ENCODE measurements around the gene SRRM4.

DNA sequence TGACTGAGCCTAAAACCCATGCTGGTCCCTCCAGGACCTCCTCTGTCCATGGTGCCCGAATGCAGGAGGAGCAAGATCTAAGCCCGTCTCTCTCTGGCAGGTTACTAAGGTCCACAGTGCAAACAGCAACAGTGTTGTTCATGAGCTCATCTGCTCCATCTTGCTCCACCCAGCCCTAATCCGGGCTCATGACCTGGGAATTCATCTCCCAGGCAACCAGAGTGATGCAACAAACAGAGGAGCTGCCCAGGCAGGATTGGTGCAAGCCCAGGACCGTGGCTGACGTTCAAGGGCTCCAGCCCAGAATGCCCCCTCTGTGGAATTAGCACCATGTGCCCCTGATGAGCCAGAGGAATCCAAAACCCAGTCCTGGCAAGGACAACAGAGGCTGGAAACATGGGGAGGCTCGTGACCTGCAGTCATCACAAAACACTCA is 227.3 kb downstream of the SRRM4 start:
- TF ChIP-seq, protein P1, sequence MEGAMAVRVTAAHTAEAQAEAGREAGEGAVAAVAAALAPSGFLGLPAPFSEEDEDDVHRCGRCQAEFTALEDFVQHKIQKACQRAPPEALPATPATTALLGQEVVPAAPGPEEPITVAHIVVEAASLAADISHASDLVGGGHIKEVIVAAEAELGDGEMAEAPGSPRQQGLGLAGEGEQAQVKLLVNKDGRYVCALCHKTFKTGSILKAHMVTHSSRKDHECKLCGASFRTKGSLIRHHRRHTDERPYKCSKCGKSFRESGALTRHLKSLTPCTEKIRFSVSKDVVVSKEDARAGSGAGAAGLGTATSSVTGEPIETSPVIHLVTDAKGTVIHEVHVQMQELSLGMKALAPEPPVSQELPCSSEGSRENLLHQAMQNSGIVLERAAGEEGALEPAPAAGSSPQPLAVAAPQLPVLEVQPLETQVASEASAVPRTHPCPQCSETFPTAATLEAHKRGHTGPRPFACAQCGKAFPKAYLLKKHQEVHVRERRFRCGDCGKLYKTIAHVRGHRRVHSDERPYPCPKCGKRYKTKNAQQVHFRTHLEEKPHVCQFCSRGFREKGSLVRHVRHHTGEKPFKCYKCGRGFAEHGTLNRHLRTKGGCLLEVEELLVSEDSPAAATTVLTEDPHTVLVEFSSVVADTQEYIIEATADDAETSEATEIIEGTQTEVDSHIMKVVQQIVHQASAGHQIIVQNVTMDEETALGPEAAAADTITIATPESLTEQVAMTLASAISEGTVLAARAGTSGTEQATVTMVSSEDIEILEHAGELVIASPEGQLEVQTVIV (IDR thresholded peaks at IDR 0.05; ENCODE audit: borderline replicate concordance, partially characterized antibody), result no peak
- TF ChIP-seq TAF1 (IDR thresholded peaks at IDR 0.05; ENCODE audit: borderline replicate concordance, low read depth, low read length), result no peak
- TF ChIP-seq POLR2AphosphoS5 (IDR thresholded peaks at IDR 0.05; ENCODE audit: low read length), result no peak
- TF ChIP-seq CHD1 (IDR thresholded peaks at IDR 0.05; ENCODE audit: low read depth, low read length), result no peak
- TF ChIP-seq, protein P2, sequence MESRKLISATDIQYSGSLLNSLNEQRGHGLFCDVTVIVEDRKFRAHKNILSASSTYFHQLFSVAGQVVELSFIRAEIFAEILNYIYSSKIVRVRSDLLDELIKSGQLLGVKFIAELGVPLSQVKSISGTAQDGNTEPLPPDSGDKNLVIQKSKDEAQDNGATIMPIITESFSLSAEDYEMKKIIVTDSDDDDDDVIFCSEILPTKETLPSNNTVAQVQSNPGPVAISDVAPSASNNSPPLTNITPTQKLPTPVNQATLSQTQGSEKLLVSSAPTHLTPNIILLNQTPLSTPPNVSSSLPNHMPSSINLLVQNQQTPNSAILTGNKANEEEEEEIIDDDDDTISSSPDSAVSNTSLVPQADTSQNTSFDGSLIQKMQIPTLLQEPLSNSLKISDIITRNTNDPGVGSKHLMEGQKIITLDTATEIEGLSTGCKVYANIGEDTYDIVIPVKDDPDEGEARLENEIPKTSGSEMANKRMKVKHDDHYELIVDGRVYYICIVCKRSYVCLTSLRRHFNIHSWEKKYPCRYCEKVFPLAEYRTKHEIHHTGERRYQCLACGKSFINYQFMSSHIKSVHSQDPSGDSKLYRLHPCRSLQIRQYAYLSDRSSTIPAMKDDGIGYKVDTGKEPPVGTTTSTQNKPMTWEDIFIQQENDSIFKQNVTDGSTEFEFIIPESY (IDR thresholded peaks at IDR 0.05), result no peak
- TF ChIP-seq CBFB (IDR thresholded peaks at IDR 0.05; ENCODE audit: low read depth), result no peak
- TF ChIP-seq FOS (IDR thresholded peaks at IDR 0.05; ENCODE audit: borderline replicate concordance, extremely low read depth, insufficient read length), result no peak
